Measurements from ENCODE around the gene SKAP2.

SKAP2 gene

DNA sequence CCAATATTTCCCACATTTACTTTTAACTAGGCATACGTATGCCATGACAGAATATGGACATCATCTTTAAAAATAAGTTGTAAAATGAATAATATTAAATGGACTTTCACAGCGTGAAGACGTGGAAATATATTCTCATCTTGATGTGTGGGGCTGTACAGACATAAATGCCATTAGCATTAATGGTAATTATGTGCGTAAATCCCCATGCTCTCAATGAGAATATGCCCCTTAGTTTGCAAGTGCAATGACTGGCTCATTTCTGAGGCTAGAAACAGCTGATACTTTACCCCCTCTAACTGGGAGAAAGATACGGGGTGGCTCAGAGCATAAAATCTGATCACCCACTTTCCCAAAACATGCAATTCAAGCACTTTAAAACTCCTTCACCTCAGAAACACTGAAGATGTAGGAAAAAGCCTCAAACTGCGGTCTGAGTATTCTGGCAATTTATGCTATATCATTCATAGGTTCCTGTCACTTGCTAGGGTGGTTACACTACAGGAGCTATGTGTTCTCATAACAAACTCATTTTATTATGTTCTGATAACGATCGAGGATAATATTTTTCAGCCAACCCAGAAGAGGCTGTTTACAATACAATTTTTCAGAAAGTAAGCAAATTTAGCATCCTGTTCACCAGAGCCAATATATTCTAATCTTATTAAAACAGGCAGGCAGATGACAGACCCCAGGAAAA, 211.8 kb downstream of the SKAP2 start:
- TF ChIP-seq, protein P1, sequence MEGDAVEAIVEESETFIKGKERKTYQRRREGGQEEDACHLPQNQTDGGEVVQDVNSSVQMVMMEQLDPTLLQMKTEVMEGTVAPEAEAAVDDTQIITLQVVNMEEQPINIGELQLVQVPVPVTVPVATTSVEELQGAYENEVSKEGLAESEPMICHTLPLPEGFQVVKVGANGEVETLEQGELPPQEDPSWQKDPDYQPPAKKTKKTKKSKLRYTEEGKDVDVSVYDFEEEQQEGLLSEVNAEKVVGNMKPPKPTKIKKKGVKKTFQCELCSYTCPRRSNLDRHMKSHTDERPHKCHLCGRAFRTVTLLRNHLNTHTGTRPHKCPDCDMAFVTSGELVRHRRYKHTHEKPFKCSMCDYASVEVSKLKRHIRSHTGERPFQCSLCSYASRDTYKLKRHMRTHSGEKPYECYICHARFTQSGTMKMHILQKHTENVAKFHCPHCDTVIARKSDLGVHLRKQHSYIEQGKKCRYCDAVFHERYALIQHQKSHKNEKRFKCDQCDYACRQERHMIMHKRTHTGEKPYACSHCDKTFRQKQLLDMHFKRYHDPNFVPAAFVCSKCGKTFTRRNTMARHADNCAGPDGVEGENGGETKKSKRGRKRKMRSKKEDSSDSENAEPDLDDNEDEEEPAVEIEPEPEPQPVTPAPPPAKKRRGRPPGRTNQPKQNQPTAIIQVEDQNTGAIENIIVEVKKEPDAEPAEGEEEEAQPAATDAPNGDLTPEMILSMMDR (IDR thresholded peaks at IDR 0.05; ENCODE audit: low read depth, low read length, missing control alignments), result no peak
- H3K4me3 ChIP-seq (ENCODE audit: low read depth, low read length), result no peak overlapping the region
- no peak for DNase-seq (ENCODE audit: low read depth)

DNA sequence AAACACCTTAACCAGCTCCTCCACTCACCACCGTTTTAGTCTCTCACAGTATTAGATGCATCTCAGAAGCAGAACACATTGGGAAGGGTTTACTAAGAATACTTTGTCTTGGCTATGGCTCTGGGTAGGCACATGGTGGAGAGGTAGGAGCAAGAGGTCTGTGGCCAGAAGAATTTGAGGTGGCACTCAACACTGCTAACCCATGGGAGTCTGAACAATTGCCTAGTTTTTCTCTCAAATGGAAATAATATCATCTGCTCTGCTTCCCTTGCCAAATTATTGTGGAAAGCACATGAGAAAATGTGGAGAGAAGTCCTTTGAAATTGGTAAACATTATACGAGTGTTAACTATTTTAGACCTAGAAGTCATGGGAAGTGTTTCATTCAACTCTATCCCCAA, 214.3 kb downstream of the SKAP2 start:
- DNase-seq (ENCODE audit: low read depth), result no peak
- TF ChIP-seq, protein P1 (IDR thresholded peaks at IDR 0.05; ENCODE audit: low read depth, low read length, missing control alignments), result no peak
- no peak overlapping the region for H3K4me3 ChIP-seq (ENCODE audit: low read depth, low read length)

DNA sequence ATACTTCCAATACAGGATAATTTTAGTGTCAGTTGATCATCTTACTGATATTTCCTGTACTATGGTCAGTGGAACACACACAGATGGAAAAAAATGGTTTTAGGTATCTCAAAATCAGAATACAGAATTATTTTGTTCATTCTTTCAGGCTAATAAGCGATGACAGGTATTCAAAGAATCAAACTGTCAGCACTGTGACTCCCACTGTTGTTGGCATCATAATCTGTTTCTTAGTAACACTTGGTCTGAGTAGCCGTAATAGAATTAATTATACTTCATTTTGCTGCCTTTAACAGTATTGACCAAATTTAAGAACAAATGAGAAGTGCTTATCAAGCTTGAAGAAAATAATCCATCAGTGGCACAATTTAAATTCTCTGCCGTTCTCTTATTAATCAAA, 215.0 kb downstream of the SKAP2 start:
- TF ChIP-seq, protein P1 (IDR thresholded peaks at IDR 0.05; ENCODE audit: low read depth, low read length, missing control alignments), result no peak
- H3K4me3 ChIP-seq (ENCODE audit: low read depth, low read length), result no peak overlapping the region
- DNase-seq (ENCODE audit: low read depth), result no peak

DNA sequence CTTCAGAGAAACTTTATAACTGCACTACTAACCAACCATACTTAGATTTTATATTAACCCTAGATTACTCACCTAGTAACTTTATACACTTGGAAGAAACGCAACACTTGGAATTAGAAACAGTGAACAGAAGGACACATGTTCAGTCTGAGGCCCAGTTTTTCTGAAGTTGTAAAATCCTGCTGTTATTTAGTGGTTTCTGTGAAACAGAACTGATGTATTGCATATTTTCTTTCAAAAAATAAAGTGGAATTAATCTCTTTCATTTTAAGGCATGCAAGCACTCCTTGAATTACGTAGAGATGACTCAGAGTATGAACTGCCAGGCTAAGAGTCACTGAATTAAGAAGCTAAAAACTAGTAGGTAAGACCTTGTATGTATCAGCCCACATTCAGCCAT, 215.8 kb downstream of the SKAP2 start:
- no peak for DNase-seq (ENCODE audit: low read depth)
- TF ChIP-seq, protein P1 (IDR thresholded peaks at IDR 0.05; ENCODE audit: low read depth, low read length, missing control alignments), result no peak
- no peak overlapping the region for H3K4me3 ChIP-seq (ENCODE audit: low read depth, low read length)

DNA sequence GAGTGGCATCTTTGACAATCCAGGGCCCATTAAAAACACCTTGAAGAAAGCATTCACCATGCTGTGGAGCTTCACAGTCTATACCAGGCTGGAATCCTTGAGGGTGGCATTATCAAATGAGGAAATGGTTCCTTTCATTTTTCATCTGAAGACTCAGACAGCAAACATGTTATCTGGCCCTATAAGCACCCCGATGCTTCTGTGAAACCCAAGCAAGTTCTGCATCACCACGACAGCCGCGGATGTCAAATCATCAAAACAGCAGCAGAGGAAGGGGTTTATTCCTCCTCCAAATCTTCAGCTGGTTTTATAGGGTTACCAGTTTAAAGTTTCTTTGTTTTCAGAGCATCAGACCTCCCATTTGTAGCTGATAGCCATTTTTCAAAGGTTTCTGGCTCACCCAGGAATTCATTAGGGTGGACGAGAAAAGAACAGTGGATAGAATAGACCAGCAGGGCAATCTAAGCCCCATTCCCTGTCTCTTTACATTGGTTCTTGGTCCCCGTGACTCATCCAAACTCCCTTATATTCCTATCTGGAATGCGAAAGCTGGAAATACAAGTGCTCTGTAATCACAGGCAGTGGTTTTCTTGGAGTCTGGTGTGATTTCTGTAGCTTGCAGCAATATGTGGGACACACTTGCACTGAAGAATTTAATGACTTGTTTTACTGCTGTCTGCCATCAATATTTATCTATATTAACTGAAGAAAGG, 217.9 kb downstream of the SKAP2 start:
- TF ChIP-seq, protein P1 (IDR thresholded peaks at IDR 0.05; ENCODE audit: low read depth, low read length, missing control alignments), result no peak
- H3K4me3 ChIP-seq (ENCODE audit: low read depth, low read length), result no peak overlapping the region
- DNase-seq (ENCODE audit: low read depth), result no peak

DNA sequence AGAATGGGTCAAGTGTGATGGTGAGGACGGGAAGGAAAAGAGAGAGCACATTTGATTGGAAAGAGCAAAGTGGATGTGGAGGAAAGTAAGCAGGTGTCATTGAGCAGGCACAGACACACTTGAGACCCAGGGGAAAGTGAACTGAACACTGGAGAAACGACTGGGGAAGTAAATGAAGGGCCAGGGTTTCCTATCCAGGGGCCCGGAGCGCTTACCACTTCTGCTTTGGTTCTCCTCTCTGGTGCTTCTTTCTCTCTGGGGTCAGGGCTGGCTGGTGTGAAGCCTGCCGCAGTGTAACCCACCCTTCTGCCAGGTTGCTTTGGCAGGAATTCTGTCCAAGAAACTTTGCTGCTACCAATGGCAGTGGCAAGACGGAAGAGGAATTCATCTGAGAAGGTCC, 219.3 kb downstream of the SKAP2 start:
- no peak overlapping the region for H3K4me3 ChIP-seq (ENCODE audit: low read depth, low read length)
- no peak for DNase-seq (ENCODE audit: low read depth)
- TF ChIP-seq, protein P1 (IDR thresholded peaks at IDR 0.05; ENCODE audit: low read depth, low read length, missing control alignments), result no peak

Measured in GM12864 (cell line).